Loucy (cell line): ENCODE data around the gene KRT77.

Experiments
- H2AFZ ChIP-seq: fragments of 200-600 bp; sonication (generic); 2 replicates; pipeline ENCODE4 v1.6.0; 2016; ENCODE audit warnings: antibody characterized with exemption, mild to moderate bottlenecking, low read length, moderate library complexity
- H3F3A ChIP-seq: fragments of 200-600 bp; 2 replicates; pipeline ENCODE4 v1.6.0; 2016; ENCODE audit warnings: antibody characterized with exemption, low read depth, mild to moderate bottlenecking
- H3K27me3 ChIP-seq: fragments of 200-600 bp; sonication (generic); 2 replicates; pipeline ENCODE4 v1.6.1; 2014; ENCODE audit warnings: low read length, mild to moderate bottlenecking; ENCODE audit not compliant: insufficient read depth, poor library complexity, severe bottlenecking
- H3K36me3 ChIP-seq: fragments of 200-600 bp; sonication (generic); 2 replicates; pipeline ENCODE4 v1.6.1; 2016; ENCODE audit warnings: low read length; ENCODE audit not compliant: insufficient read depth
- H3K4me1 ChIP-seq: fragments of 200-600 bp; sonication (generic); 2 replicates; pipeline ENCODE4 v1.5.1; 2014; ENCODE audit warnings: low read length, mild to moderate bottlenecking; ENCODE audit not compliant: insufficient read depth, poor library complexity, severe bottlenecking
- H3K4me2 ChIP-seq: fragments of 200-600 bp; sonication (generic); 2 replicates; pipeline ENCODE4 v1.6.0; 2014; ENCODE audit warnings: antibody characterized with exemption, low read length, low read depth, mild to moderate bottlenecking; ENCODE audit not compliant: poor library complexity, severe bottlenecking
- H3K4me3 ChIP-seq: fragments of 200-600 bp; sonication (generic); 2 replicates; pipeline ENCODE4 v1.5.1; 2014; ENCODE audit warnings: low read length, mild to moderate bottlenecking, mixed read lengths; ENCODE audit not compliant: poor library complexity, severe bottlenecking
- H3K79me2 ChIP-seq: fragments of 200-600 bp; sonication (generic); 2 replicates; pipeline ENCODE4 v1.6.1; 2014; ENCODE audit warnings: low read length; ENCODE audit not compliant: insufficient read depth
- H3K9ac ChIP-seq: fragments of 200-600 bp; sonication (generic); 2 replicates; pipeline ENCODE4 v1.6.0; 2014; ENCODE audit warnings: mild to moderate bottlenecking, low read depth, low read length, moderate library complexity; ENCODE audit not compliant: poor library complexity, severe bottlenecking
- H3K9me2 ChIP-seq: fragments of 200-600 bp; sonication (generic); replicated peaks from 2 replicates; pipeline ENCODE4 v1.6.1; 2016; ENCODE audit warnings: low read depth, low read length, mixed read lengths
- H3K9me3 ChIP-seq: fragments of 200-600 bp; sonication (generic); 2 replicates; pipeline ENCODE4 v1.6.1; 2014; ENCODE audit warnings: mild to moderate bottlenecking, antibody characterized with exemption, low read length, low read depth; ENCODE audit not compliant: insufficient read depth
- H4K20me1 ChIP-seq: fragments of 200-600 bp; sonication (generic); 2 replicates; pipeline ENCODE4 v1.6.0; 2014; ENCODE audit warnings: antibody characterized with exemption, low read length, mild to moderate bottlenecking; ENCODE audit not compliant: insufficient read depth, poor library complexity, severe bottlenecking
- EZH2phosphoT487 ChIP-seq: fragments of 200-600 bp; IDR thresholded peaks from 2 replicates; pipeline ENCODE4 v1.6.1; 2018; ENCODE audit warnings: antibody characterized with exemption, mild to moderate bottlenecking, moderate library complexity, borderline replicate concordance
- TF ChIP-seq, protein P1 (sequence below): fragments of 200-600 bp; sonication (generic); conservative IDR thresholded peaks from 2 replicates; pipeline ENCODE4 v1.5.1; 2014; ENCODE audit warnings: mild to moderate bottlenecking, antibody characterized with exemption, low read length

KRT77 gene

DNA sequence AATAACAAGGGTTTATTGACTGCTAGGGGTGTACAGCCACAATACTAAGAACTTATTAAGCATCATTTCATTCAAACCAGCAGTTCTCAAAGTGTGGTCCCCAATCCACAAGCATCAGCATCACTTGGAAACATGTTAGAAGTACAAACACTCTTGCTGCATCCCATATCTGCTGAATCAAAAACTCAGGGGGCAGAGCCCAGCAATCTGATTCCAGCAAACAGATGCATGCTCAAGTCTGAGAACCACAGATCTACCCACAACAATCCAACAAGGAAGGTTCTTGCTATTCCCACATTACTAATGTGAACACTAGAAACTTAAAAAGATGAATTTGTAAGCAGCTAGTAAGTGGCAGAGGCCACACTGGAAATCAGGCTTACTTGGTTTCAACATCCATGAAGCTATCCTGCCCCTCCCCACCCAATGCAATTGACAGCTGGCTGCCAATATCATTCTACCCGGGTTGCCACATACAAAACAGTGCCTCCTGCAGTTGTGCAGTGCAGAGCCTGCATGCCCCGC is 6.2 kb downstream of the KRT77 start:
- Histone ChIP-seq H3K27me3 (no peaks in the 10 kb centered on the region), H3K9me2 (no peaks in the 10 kb centered on the region), H3K4me3 (no peak overlapping the region), H3K36me3 (no peaks in the 10 kb centered on the region), H2AFZ (no peak overlapping the region), H3K4me1 (no peaks in the 10 kb centered on the region), H4K20me1 (no peaks in the 10 kb centered on the region), H3K9ac (no peak overlapping the region), H3K79me2 (no peaks in the 10 kb centered on the region), H3F3A (no peaks in the 10 kb centered on the region), H3K9me3 (no peaks in the 10 kb centered on the region), H3K4me2 (no peak overlapping the region)
- TF ChIP-seq EZH2phosphoT487, result no peak
- TF ChIP-seq, protein P1, sequence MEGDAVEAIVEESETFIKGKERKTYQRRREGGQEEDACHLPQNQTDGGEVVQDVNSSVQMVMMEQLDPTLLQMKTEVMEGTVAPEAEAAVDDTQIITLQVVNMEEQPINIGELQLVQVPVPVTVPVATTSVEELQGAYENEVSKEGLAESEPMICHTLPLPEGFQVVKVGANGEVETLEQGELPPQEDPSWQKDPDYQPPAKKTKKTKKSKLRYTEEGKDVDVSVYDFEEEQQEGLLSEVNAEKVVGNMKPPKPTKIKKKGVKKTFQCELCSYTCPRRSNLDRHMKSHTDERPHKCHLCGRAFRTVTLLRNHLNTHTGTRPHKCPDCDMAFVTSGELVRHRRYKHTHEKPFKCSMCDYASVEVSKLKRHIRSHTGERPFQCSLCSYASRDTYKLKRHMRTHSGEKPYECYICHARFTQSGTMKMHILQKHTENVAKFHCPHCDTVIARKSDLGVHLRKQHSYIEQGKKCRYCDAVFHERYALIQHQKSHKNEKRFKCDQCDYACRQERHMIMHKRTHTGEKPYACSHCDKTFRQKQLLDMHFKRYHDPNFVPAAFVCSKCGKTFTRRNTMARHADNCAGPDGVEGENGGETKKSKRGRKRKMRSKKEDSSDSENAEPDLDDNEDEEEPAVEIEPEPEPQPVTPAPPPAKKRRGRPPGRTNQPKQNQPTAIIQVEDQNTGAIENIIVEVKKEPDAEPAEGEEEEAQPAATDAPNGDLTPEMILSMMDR, result peak; percentile 34; the same call in 1 of the 2 replicates

DNA sequence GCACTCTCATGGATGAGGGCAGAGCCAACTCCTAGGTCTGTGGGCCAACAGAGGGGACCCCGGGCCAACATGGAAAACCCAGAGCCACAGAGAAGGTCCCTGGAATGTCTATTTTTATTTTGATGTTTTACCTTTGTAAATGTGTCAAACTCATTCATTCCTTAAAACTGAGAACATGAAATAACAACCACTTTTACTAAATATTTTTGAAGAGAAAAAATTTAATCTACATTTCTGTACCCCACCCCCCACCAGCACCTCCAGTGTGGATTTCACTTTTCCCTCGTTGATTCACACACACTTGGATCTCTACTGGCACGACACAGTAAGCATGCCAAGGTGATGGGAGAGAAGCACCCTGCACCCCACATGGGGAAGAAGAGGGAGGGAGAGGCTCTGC is 6.7 kb downstream of the KRT77 start:
- H3K36me3 ChIP-seq, result no peaks in the 10 kb centered on the region
- no peak overlapping the region for H2AFZ ChIP-seq
- H3K9ac ChIP-seq, result no peak overlapping the region
- no peaks in the 10 kb centered on the region for H3K9me2 ChIP-seq
- H3K79me2 ChIP-seq, result no peaks in the 10 kb centered on the region
- TF ChIP-seq, protein P1, result no peak
- no peak for TF ChIP-seq EZH2phosphoT487
- H3K4me2 ChIP-seq, result no peak overlapping the region
- H4K20me1 ChIP-seq, result no peaks in the 10 kb centered on the region
- no peaks in the 10 kb centered on the region for H3K9me3 ChIP-seq
- H3K27me3 ChIP-seq, result no peaks in the 10 kb centered on the region
- no peaks in the 10 kb centered on the region for H3F3A ChIP-seq
- H3K4me3 ChIP-seq, result no peak overlapping the region
- H3K4me1 ChIP-seq, result no peaks in the 10 kb centered on the region

DNA sequence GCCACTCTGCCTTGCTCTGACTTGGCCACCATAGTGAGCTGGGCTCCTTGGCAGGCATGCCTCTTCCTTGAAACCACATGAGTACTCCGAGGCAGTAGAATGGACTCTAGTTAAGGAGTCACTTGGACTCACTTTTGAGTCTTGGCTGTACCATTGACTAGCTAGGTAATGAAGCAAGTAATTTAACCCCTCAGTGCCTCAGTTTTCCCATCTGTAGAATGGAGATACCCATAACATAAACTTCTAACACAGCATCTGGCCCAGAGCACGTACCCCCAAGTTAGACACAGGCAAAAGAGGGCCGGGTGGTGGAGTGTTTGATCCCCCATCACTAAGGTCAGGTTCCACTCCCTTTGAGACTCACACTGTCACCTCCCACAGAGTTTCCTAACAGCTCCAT is 8.3 kb downstream of the KRT77 start:
- Histone ChIP-seq H3K9me3 (no peaks in the 10 kb centered on the region), H3K36me3 (no peaks in the 10 kb centered on the region), H3K4me2 (no peak overlapping the region), H3K9ac (no peak overlapping the region), H3K9me2 (no peaks in the 10 kb centered on the region), H3F3A (no peaks in the 10 kb centered on the region), H3K79me2 (no peaks in the 10 kb centered on the region), H3K4me1 (peaks cover 2% of the 10 kb centered on the region), H2AFZ (no peak overlapping the region), H4K20me1 (no peaks in the 10 kb centered on the region), H3K27me3 (no peaks in the 10 kb centered on the region), H3K4me3 (no peak overlapping the region)
- TF ChIP-seq EZH2phosphoT487, result no peak
- TF ChIP-seq, protein P1, result no peak
